ENCODE data around the gene TACC3.
A peak's percentile ranks its signal among the peaks of the same experiment; 100 is the strongest.

Gene TACC3

GRCh38 chr4:1778642-1779392, 57.5 kb downstream of the TACC3 start:
- DNase-seq, result no peak

GRCh38 chr4:1779588-1780382, 58.5 kb downstream of the TACC3 start:
- no peak for DNase-seq

GRCh38 chr4:1780435-1780834, 59.1 kb downstream of the TACC3 start:
- DNase-seq, result no peak

GRCh38 chr4:1783015-1783414, 61.7 kb downstream of the TACC3 start:
- DNase-seq, result no peak

- DNase-seq, result no peak
Observed at GRCh38 chr4:1783970-1784369, 62.6 kb downstream of the TACC3 start.

- no peak for DNase-seq
Observed at GRCh38 chr4:1784395-1784788, 63.1 kb downstream of the TACC3 start.

- DNase-seq, result no peak
Observed at GRCh38 chr4:1784789-1785591, 63.7 kb downstream of the TACC3 start.

- no peak for DNase-seq
Observed at GRCh38 chr4:1785592-1785991, 64.3 kb downstream of the TACC3 start.

- DNase-seq, result no peak
Observed at GRCh38 chr4:1786544-1787362, 65.4 kb downstream of the TACC3 start.

GRCh38 chr4:1787411-1788077, 66.2 kb downstream of the TACC3 start:
- DNase-seq, result no peak

- DNase-seq, result no peak
Observed at GRCh38 chr4:1788254-1788973, 67.1 kb downstream of the TACC3 start.

GRCh38 chr4:1789552-1789951, 68.2 kb downstream of the TACC3 start:
- DNase-seq, result no peak

- no peak for DNase-seq
Observed at GRCh38 chr4:1790005-1790404, 68.7 kb downstream of the TACC3 start.

- no peak for DNase-seq
Observed at GRCh38 chr4:1792158-1792831, 71.0 kb downstream of the TACC3 start.

GRCh38 chr4:1792832-1793495, 71.6 kb downstream of the TACC3 start, which contains the start of gene FGFR3:
Gene FGFR3, plus strand, starts transcription at chr4:1793293. Its CDS starts 642 bp downstream, at chr4:1793935.
- peak; percentile 25 for DNase-seq

GRCh38 chr4:1793496-1793840, 72.1 kb downstream of the TACC3 start:
- DNase-seq, result peak; percentile 52

GRCh38 chr4:1793940-1794808, 72.9 kb downstream of the TACC3 start:
- DNase-seq, result no peak
